HG03520 (cell line): ENCODE measurements around the gene SURF4.

Experiments used
- ATAC-seq: cut with Tn5 transposase; IDR thresholded peaks from one replicate; pipeline ENCODE4 v1.9.1; 2021; ENCODE audit warnings: mild to moderate bottlenecking, moderate library complexity; ENCODE audit not compliant: unreplicated experiment

The SURF4 gene

DNA sequence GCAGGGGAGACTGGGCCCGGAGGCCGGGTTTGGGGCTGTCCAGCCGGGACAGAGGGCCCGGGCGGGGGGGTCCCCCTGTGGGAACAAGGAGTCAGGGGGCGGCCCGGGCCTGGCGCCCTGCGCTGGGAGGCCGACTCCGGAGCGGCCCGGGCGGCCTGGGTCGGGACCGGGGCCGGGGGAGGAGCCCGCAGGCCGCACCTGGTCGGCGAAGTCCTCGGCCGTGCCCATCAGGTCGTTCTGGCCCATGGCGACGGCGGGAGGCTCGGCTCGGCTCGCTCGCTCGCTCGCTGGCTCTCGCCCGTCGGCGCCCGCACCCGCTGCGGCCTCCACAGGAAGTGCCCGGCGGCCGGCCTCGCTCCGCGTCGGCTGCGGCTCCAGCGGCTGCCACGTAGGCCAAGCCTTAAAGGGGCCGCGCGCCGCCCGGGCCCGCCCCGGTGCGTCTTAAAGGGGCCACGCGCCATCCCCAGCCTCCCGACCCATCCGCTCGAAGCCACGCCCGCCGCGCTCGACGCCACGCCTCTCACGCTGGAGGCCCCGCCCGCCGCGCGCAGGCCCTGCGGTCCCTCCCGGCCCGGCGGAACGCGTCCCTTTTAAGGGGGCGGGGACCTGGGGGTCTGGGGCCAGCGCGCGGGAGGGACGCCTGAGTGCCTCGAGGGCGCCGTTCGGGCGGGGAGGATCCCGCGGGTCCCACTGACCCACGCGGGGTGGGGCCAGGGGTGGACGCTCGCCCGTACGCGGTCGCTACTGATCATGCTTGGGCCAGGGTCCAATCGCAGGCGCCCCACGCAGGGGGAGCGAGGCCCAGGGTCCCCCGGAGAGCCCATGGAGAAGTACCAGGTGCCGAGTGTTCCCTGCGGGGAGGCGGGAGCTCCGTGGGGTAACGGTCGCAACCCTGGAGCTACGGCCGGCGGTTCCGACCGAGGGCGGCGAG, at the start of gene SURF4, which contains the start of gene STKLD1:
Gene SURF4, minus strand, starts transcription at position 337 of the 931 bp plus-strand sequence. Its CDS starts 91 bp downstream, at position 246.
Gene STKLD1, plus strand, starts transcription at position 643 of the 931 bp plus-strand sequence. Its CDS starts 108 bp downstream, at position 751.
- ATAC-seq, result peak; percentile 84

DNA sequence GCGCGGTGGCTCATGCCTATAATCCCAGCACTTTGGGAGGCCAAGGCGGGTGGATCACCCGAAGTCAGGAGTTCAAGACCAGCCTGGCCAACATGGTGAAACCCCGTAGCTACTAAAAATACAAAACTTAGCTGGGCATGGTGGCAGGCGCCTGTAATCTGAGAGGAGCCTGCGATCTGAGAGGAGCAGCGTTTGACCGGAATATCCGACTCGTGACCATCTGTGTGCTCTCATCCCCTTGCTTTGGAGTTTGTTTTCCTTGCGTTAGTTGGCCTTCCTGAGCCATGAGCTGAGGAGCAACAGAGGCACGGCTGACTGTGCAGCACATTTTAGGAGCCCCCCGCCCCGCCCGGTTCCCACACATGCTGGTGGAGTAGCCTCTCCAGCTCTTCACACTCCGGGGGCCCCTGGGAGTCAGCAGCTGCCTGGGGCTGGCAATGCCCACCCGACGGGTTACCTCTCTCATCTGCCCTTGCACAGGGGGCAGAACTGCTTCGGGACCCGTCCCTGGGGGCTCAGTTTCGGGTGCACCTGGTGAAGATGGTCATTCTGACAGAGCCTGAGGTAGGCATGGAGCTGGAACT, 49.3 kb upstream of the SURF4 start:
- no peak for ATAC-seq

DNA sequence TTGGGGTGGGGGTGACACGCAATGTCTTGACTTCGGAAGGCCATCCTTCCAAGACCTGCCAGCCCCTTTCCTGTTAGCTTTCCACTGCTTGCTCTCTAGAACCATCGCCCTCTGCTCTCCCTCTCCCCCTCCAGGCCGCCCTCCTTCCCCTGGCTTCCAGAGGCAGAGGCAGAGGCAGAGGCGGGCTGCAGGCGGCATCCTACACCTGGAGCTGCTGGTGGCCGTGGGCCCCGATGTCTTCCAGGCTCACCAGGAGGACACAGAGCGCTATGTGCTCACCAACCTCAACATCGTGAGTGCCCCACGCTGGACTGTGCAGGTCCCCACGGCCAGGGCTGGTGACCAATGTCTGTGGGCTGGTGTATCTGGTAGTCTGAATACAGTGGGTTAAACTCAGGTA, 48.3 kb upstream of the SURF4 start:
- ATAC-seq, result no peak

DNA sequence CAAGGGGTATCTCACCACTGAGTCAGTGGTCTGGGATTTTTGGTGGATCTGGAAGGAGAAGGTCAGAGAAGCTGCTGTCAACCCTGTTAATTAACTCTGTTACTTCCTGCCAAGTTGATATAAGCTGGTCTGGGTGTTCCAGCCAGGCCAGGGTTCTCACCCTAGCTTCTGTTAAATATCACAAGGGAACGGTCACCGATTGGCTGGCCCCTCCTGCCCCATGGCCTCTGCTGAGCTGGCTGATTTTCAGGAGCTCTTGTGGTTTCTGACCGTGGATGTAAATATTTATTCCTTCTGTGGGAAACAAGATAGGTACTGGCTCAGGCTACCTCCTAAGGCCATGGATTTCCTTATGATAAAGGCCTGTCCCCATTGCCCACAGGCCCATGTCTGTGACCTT, 47.4 kb upstream of the SURF4 start:
- ATAC-seq, result no peak

DNA sequence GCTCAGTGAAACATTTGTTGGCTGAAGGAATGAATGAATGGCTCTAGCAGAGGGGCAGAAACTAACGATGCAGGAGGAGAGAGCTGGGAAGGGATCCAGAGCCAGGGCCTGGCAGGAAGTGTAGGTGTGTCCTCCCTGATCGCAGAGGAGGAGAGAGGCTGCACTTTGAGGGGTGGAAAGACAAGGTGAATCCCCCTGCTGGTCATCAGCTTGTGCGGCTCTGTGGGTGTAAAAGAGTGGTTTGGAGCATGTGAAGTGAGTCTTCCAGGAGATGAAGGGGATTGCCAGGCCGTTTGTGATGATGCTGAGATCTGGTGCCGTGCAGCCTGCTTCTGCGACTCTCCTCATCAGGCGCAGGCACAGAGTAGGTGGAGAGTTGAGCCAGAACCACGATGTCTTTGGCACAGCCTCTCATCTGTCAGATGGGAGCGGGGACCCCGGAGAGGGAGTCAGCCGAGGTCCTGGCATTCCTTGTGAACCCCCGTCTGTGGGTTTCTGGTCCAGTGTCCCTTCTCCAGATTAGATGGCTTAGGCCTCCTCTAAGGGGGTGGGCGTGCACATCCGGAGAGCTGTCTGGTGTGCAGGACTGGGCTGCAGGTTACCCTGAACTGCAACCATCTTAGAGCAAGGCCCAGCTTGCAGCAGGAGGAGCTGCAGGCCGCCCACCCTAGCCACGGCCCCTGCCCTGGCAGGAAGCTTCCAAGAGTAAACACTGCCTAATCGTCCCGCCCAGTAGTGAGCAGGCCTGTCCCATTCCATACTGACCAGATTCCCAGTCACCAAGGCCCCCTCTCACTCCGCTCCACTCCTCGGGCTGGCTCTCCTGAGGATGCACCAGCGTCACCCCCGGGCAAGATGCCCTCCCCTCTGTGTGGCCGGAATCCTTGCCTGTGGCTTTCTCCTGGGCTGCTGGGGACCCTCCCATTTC, 46.0 kb upstream of the SURF4 start, which contains the start of gene ADAMTS13:
Gene ADAMTS13, plus strand, starts transcription at position 753 of the 928 bp plus-strand sequence. Its CDS starts 77 bp downstream, at position 830.
- no peak for ATAC-seq

DNA sequence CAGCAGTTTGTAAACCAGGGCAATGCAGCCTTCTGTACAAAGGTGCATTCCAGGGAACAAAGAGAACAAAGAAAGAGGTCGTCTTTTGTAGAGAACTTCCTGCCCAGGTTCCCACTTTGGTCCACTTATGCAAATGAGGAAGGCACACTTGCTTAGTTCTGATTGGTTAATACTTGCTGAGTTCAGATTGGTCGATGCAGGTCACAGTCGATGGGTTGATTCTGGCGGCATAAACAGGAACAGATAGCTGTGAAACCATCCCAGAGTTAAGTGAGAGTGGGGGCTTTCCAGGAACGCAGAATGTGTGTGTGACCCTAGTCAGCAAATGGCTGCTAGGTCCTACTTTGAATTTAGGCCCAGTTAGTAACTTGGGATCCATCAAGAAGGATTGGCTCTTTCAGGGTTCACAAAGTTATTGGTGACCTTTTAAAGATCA, 44.5 kb upstream of the SURF4 start:
- no peak for ATAC-seq

DNA sequence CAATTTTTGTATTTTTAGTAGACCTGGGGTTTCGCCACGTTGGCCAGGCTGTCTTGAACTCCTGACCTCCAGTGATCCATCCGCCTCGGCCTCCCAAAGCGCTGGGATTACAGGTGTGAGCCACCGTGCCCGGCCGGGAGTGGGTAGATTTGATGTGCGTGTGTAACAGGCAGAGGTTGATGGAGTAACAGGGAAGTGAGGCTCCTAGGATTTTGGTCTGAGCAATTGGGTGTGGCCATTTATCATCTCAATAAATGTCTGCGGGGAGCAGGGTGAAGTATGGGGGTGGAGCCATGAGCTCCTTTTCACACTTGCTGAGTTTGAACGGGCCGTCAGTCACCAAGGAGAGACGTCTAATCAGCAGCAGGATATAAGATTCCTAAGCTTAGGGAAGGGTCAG, 43.1 kb upstream of the SURF4 start:
- no peak for ATAC-seq

DNA sequence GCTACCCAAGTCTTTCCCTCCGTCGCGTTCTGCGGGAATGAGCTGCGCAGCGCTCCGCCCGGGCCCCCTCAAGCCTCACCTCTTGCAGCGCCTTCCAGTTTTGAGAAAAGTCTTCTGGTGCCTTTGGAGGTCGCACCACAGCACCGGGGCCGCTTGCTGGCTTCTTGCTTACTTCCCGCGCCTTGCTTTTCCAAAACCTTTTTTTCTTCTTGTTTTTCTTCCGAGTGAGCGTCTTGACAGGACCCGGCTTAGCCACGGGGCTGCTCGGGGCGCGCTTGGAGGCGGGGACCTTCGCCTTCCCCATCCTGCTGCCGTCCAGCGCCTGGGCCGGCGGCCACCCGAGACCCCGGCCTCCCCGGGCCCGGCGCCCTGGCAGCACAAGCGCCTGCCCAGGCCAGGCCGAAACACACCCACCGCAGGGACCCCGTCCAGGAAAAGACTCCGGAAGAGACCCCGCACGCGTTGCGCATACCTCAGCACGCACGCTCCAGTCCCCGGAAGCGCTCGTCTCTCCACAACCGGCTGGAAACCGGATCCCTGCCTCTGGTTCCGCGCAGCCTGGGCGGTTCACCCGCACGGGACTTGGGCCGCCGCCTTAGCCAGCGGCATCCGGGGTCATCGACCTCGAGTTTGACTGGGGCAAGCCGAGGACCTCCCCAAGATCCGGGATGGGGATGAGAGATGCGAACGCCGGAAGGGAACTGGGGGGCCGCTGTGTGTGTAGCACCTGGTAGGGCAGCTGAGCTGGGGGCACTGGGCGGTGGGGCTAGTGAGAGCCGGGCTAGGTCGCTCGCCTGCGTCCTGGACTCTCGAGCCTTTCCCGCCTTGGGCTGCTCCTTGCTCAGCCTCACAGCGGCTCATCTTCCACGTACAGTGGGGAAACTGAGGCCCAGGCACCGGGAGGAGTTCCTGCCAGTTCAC, 41.9 kb upstream of the SURF4 start, which contains the start of gene REXO4:
Gene REXO4, minus strand, starts transcription at position 470 of the 921 bp plus-strand sequence. Its CDS starts 166 bp downstream, at position 304.
- peak; percentile 64 for ATAC-seq

DNA sequence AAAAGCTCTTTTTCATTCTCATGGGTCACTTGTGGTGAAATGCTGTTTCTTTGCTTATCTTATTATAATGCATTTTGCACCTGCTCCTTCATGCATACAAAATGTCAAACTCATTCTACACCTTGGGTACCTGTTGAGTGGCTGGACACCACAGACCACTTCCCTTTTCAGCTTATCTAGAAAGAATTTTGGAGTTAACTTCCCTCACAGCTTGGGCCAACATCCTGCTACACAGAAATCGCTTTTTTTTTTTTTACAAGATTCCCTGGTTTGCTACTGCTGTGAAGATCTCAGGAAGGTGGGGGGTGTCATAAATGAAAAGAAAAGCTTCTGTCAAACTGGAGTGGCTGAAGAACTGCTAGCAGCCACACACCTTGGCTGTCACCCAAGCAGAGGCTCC, 39.3 kb upstream of the SURF4 start:
- no peak for ATAC-seq

DNA sequence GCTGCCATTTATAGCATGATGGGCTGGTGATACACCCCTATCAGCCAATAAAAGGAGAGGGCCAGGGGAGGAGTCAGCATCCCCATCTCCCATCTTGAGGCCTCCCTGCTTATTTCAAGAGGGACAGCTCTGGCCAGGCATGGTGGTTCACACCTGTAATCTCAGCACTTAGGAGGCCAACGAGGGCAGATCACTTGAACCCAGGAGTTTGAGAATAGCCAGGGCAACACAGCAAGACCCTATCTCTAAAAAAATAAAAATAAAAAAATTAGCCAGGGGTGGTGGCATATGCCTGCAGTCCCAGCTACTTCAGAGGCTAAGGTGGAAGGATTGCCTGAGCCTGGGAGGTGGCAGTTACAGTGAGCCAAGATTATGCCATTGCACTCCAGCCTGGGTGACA, 32.2 kb upstream of the SURF4 start:
- no peak for ATAC-seq

DNA sequence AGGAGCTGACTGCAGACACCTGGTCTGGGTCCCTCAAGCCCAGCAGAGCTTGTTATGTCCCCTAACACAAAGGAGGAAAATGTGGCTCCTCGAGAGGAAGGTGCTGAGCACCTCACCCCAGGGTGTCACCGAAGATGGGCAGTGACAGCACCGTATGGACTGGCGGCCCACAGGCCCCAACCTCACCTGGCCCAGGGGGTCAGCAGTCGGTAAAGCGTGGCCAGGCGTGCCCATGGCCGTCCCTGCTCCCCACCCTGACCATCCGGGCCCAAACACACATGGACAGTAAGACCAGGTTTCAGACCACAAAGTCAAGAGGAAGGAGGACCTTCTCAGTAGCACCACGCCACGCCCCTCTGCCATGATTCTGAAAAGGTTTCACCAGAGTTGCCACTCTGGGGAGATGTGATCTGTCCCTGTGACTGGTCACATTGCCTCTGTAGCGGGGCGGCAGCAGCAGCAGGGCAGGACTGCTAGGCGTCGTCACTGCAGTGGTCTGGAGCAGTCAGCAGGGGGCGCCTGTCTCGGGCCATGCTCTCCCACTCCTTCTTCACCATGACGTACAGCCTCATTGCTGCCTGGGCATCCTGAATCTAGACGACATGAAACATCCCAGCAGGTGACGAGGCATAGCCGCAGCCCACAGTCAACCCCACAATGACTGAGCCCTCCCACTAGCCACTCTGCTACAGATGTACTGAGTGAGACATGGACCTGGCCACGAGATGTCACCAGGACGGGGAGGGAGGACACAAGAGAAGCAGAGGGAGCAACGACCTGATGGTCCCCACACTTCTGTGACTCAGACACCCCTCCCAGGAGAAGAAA, 30.8 kb upstream of the SURF4 start:
- ATAC-seq, result peak; percentile 69

DNA sequence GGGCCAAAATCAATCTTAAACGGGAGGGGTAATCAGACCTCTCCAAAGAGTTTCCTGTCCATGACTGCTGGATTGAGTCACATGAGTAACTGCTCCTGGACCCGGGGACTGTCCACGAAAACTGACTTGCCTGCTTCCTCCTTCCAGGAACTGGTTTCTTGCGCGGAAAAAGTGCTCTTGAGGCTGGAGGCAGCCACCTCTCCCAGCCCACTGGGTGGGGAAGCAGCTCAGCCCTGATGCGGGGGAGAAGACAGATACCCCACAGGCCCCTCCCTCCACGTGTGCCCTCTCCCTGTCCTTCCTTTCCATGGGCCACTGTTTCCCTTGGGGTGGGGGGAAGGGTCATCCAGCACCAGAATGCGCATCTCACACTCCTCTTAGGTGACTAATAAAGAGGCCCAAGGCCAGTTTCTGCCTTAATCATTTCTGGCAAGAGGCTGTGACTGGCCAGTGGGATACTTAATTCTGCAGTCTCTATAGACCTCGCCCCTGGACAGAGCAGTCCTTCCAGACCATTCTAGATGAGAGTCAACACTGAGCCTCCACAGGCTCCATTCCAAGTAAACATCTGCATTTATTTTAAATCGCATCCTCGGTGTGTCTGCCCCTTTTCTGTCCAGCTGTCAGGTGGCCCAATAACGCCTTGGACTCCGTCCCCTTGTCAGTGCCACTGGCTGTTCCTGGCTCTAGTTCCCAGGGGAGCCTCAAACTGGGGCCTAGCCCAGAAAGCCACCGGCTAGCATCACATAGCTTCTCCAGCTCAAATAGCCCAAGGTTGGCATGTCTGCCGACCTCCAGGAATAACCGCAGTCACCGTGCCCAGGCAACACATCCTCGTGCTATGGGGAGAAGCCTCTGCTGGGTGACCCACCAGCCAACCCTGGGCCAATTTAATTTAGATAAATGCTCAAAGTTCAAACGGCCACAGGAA, 29.9 kb upstream of the SURF4 start:
- no peak for ATAC-seq

DNA sequence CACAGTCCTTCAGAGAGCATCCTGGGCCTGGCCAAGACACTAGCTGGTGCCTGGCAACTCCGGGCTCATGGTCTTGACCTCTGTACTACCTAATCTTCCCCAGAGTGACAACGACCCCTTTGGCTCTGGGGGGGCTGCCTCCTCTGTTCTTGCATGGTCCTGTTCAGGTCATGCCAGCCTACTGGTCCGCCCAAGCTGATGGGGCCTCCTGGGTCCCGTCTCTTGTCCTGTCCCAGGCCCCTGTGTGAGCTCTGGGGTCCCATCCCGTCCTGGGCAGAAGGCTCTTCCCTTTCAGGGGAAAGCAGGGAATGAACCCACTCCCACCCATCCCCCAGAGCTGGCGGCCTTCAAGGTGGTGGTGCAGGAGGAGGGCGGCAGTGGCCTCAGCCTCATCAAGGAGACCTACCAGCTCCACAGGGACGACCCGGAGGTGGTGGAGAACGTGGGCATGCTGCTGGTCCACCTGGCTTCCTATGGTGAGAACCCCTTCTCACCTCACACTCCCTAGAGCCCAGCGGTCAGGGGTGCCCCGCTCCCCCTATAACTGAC, 28.7 kb upstream of the SURF4 start:
- ATAC-seq, result no peak

DNA sequence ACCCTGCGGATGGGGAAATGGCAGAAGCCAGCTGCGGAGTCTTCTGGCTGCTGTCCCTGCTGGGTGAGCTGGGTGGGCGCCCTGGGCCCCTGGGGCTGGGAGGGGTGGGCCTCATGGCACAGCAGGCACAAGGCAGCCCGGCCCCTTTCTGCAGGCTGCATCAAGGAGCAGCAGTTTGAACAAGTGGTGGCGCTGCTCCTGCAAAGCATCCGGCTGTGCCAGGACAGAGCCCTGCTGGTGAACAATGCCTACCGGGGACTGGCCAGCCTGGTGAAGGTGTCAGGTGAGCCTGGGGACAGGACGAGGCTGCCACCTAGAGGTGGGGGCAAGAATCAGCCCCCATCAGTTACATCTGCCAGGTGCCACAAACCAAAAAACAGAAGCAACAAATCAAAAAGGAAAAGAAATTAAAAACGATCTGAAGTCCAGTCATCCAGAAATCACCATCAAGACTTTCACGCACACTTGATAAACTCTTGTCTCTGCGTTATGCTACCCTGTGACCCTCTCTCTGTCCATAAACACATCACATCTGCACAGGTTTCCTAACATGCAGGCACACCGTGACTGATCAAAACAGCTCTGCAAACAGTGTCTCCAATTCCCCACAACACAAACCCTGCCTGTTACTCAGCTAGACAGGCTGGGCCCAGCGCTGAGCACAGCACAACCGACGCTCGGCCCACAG, 28.1 kb upstream of the SURF4 start:
- no peak for ATAC-seq

DNA sequence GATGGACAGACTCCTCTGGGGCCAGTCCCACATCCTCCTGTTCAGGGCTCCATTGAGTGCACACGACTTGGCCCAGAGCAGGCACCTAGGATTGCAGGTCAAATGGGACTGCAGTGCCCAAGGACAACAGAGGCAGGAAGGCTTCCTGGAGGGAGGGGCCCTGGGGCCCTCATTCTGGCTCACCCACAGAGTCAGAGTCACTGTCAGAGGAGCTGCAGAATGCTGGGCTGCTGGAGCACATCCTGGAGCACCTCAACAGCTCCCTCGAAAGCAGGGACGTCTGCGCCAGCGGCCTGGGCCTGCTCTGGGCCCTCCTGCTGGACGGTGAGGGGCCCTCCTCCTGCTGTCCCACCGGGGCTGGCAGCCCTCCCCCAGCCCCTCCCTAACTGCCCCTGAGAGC, 26.8 kb upstream of the SURF4 start:
- no peak for ATAC-seq

DNA sequence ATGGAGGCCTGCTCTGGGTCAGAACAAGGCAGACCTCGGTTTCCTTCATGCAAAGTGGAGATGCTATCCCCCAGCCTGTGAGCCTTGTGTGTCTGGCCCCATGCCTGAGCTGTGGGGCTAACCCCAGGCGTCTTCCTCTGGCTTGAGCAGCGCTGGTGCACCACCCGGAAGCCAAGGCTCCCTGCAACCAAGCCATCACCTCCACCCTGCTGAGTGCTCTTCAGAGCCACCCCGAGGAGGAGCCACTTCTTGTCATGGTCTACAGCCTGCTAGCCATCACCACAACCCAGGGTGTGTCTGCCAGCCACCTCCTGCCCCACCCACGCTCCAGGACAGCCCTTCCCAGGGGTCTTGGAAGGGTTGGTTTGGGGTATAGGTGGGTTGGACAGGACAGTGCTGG, 25.7 kb upstream of the SURF4 start:
- ATAC-seq, result no peak

DNA sequence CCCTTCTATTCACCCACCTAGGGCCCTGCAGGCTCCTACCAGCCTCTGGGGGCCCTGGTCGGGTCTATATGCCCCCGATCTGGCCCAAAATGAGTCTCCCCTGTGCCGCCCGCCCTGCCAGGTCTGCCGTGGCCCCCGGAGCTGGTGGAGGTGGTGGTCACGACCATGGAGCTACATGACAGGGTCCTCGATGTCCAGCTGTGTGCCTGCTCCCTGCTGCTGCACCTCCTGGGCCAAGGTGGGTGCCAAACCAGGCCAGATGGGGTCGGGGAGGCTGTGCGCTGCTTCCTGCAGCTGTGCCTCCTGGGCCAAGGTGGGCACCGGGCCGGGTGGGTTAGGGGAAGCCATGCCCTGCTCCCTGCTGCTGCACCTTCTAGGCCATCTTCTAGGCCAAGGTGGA, 24.4 kb upstream of the SURF4 start:
- ATAC-seq, result no peak
